ENCODE results near the gene HS3ST6. TPM values are rescaled to one million over a fixed set of nuclear protein-coding genes. Genes with fewer than 3 reads are reported as not detected.

Gene HS3ST6
- total RNA-seq, 1 donor from 2014 or later = not detected

- Histone ChIP-seq H3F3A (ENCODE audit: low read depth) (peaks cover 9% of the 10 kb centered on the region), H3K4me3 (no peak overlapping the region), H3K36me3 (no peaks in the 10 kb centered on the region), H2AFZ (replicated peaks) (no peak overlapping the region), H3K9me3 (ENCODE audit: low read depth) (no peaks in the 10 kb centered on the region), H4K20me1 (ENCODE audit: low read depth) (no peaks in the 10 kb centered on the region), H3K9ac (no peak overlapping the region), H3K27ac (no peak overlapping the region), H3K4me1 (peaks cover 18% of the 10 kb centered on the region), H3K27me3 (no peaks in the 10 kb centered on the region), H3K4me2 (no peak overlapping the region), H3K79me2 (ENCODE audit: low read depth) (no peaks in the 10 kb centered on the region)
- peak overlapping the region; percentile 79 for H3K27ac Mint-ChIP-seq
- no peaks in the 10 kb centered on the region for H3K36me3 Mint-ChIP-seq
- peaks cover 9% of the 10 kb centered on the region for H3K27me3 Mint-ChIP-seq (ENCODE audit: insufficient read depth, low read depth)
- peak; percentile 21 for DNase-seq (ENCODE audit: low spot score)
- H3K9me3 Mint-ChIP-seq = no peaks in the 10 kb centered on the region
- no peak for TF ChIP-seq EZH2phosphoT487 (IDR thresholded peaks at IDR 0.05)
- TF ChIP-seq CTCF (IDR thresholded peaks at IDR 0.05) = no peak
- no peak for TF ChIP-seq EZH2 (IDR thresholded peaks at IDR 0.05)
- peaks cover 16% of the 10 kb centered on the region for H3K4me1 Mint-ChIP-seq
- no peak overlapping the region for H3K4me3 Mint-ChIP-seq
Observed at GRCh38 chr16:1906055-1906845, 12.0 kb downstream of the HS3ST6 start.

GRCh38 chr16:1903845-1904840 lies 14.1 kb downstream of the HS3ST6 start:
- no peaks in the 10 kb centered on the region for H3K79me2 ChIP-seq (ENCODE audit: low read depth)
- no peaks in the 10 kb centered on the region for H3K9me3 Mint-ChIP-seq
- peaks cover 16% of the 10 kb centered on the region for H3K4me1 Mint-ChIP-seq
- H3K27me3 Mint-ChIP-seq (ENCODE audit: insufficient read depth, low read depth) = peaks cover 9% of the 10 kb centered on the region
- no peaks in the 10 kb centered on the region for H3K36me3 Mint-ChIP-seq
- H3K4me3 ChIP-seq = no peak overlapping the region
- peaks cover 9% of the 10 kb centered on the region for H3F3A ChIP-seq (ENCODE audit: low read depth)
- no peaks in the 10 kb centered on the region for H3K27me3 ChIP-seq
- no peak overlapping the region for H3K4me2 ChIP-seq
- no peak overlapping the region for H3K4me3 Mint-ChIP-seq
- H3K9ac ChIP-seq = no peak overlapping the region
- TF ChIP-seq EZH2phosphoT487 (IDR thresholded peaks at IDR 0.05) (no peak), EZH2 (IDR thresholded peaks at IDR 0.05) (no peak), CTCF (IDR thresholded peaks at IDR 0.05) (no peak)
- DNase-seq (ENCODE audit: low spot score) = no peak
- no peaks in the 10 kb centered on the region for H3K9me3 ChIP-seq (ENCODE audit: low read depth)
- no peaks in the 10 kb centered on the region for H4K20me1 ChIP-seq (ENCODE audit: low read depth)
- H3K4me1 ChIP-seq = peaks cover 18% of the 10 kb centered on the region
- no peak overlapping the region for H2AFZ ChIP-seq (replicated peaks)
- H3K36me3 ChIP-seq = no peaks in the 10 kb centered on the region
- no peak overlapping the region for H3K27ac ChIP-seq
- H3K27ac Mint-ChIP-seq = no peak overlapping the region

GRCh38 chr16:1903220-1903574 lies 15.0 kb downstream of the HS3ST6 start:
- Mint-ChIP-seq H3K27ac (peak overlapping the region; percentile 83), H3K9me3 (no peaks in the 10 kb centered on the region), H3K36me3 (no peaks in the 10 kb centered on the region), H3K4me3 (no peak overlapping the region), H3K27me3 (ENCODE audit: insufficient read depth, low read depth) (peaks cover 9% of the 10 kb centered on the region), H3K4me1 (peaks cover 13% of the 10 kb centered on the region)
- peaks cover 9% of the 10 kb centered on the region for H3F3A ChIP-seq (ENCODE audit: low read depth)
- no peak overlapping the region for H3K9ac ChIP-seq
- H3K4me1 ChIP-seq = peaks cover 14% of the 10 kb centered on the region
- H3K9me3 ChIP-seq (ENCODE audit: low read depth) = no peaks in the 10 kb centered on the region
- H3K4me2 ChIP-seq = peak overlapping the region; percentile 50
- no peak for TF ChIP-seq EZH2 (IDR thresholded peaks at IDR 0.05)
- no peak for TF ChIP-seq EZH2phosphoT487 (IDR thresholded peaks at IDR 0.05)
- TF ChIP-seq CTCF (IDR thresholded peaks at IDR 0.05) = no peak
- peak; percentile 65 for DNase-seq (ENCODE audit: low spot score)
- peak overlapping the region; percentile 9 for H3K27ac ChIP-seq
- H3K36me3 ChIP-seq = no peaks in the 10 kb centered on the region
- H3K4me3 ChIP-seq = no peak overlapping the region
- peak overlapping the region; percentile 89 for H2AFZ ChIP-seq (replicated peaks)
- no peaks in the 10 kb centered on the region for H3K79me2 ChIP-seq (ENCODE audit: low read depth)
- H3K27me3 ChIP-seq = no peaks in the 10 kb centered on the region
- H4K20me1 ChIP-seq (ENCODE audit: low read depth) = no peaks in the 10 kb centered on the region
